ENCODE data around the gene STOML1. TPM values are rescaled to one million over a fixed set of nuclear protein-coding genes. Genes with fewer than 3 reads are reported as not detected.

Gene STOML1
- total RNA-seq, result 1 to 10 TPM; 4.4 to 5.5 TPM
- polyA plus RNA-seq (2013, experiment 1 of 2), result 7.9 TPM
- 6.8 TPM for polyA plus RNA-seq (2013, experiment 2 of 2)
- long read RNA-seq, experiment 1, partial matches to known transcripts, result 1 of 2 reads
- long read RNA-seq, experiment 1, other reads (novel, unspliced or antisense), result 0 of 2 reads
- long read RNA-seq, experiment 2, full-length matches to known transcripts, result 10 of 13 reads
- long read RNA-seq, experiment 2, partial matches to known transcripts, result 0 of 13 reads
- long read RNA-seq, experiment 2, other reads (novel, unspliced or antisense), result 3 of 13 reads
- long read RNA-seq, experiment 3, full-length matches to known transcripts, result 15 of 22 reads
- long read RNA-seq, experiment 3, partial matches to known transcripts, result 0 of 22 reads
- long read RNA-seq, experiment 3, other reads (novel, unspliced or antisense), result 7 of 22 reads
- long read RNA-seq, experiment 4, full-length matches to known transcripts, result 4 of 6 reads
- long read RNA-seq, experiment 4, partial matches to known transcripts, result 0 of 6 reads
- long read RNA-seq, experiment 4, other reads (novel, unspliced or antisense), result 2 of 6 reads

GRCh38 chr15:73991726-73992593, at the start of gene STOML1:
Gene STOML1 (minus strand): TSS chr15:73992295. CDS start chr15:73992223, 72 bp downstream.
- peaks cover 9% of the 10 kb centered on the region for H3K4me1 Mint-ChIP-seq
- no peak within 1 kb of the TSS for H3K27ac ChIP-seq (ENCODE audit: low read depth, low read length)
- H3K27ac Mint-ChIP-seq, result no peak within 1 kb of the TSS
- H3K9me3 Mint-ChIP-seq, result no peaks in the 10 kb centered on the region
- no peaks in the 10 kb centered on the region for H3K27me3 ChIP-seq (ENCODE audit: control insufficient read depth, insufficient read depth, low read length, poor library complexity, severe bottlenecking)
- H3K27me3 Mint-ChIP-seq (ENCODE audit: insufficient read depth), result peaks cover 7% of the 10 kb centered on the region
- no peaks in the 10 kb centered on the region for H3K36me3 ChIP-seq (ENCODE audit: control insufficient read depth, insufficient read depth, low read length)
- 3% methylated on average over 13 to 72 of the region's 72 CpGs for WGBS, 2 experiments (ENCODE audit: insufficient coverage in 1 of 2, insufficient read length in 1 of 2)
- peak within 1 kb of the TSS; percentile 88 for H3K4me3 ChIP-seq (ENCODE audit: low read length)
- peak within 1 kb of the TSS; percentile 64 for H3K4me3 Mint-ChIP-seq
- TF ChIP-seq CTCF (conservative IDR thresholded peaks at IDR 0.05), result peak; percentile 95
- DNase-seq, result peak; percentile 99
- H3K9me3 ChIP-seq (ENCODE audit: control insufficient read depth, low read length), result no peaks in the 10 kb centered on the region
- H3K9ac ChIP-seq (ENCODE audit: extremely low read depth, low read length, poor library complexity, severe bottlenecking), result no peak within 1 kb of the TSS
- no peaks in the 10 kb centered on the region for H3K36me3 Mint-ChIP-seq (ENCODE audit: low read depth)
- H3K4me1 ChIP-seq (ENCODE audit: control insufficient read depth, insufficient read depth, low read length), result no peaks in the 10 kb centered on the region

GRCh38 chr15:74041311-74041756, 49.2 kb upstream of the STOML1 start:
- WGBS, 2 experiments (ENCODE audit: insufficient coverage in 1 of 2, insufficient read length in 1 of 2), result 92 to 97% methylated on average over 8 to 10 of the region's 10 CpGs
- no peaks in the 10 kb centered on the region for H3K36me3 Mint-ChIP-seq (ENCODE audit: low read depth)
- H3K27me3 Mint-ChIP-seq (ENCODE audit: insufficient read depth), result peaks cover 3% of the 10 kb centered on the region

More at GRCh38 chr15:74041311-74041756, 49.2 kb upstream of the STOML1 start:
- Histone ChIP-seq H3K9ac (ENCODE audit: extremely low read depth, low read length, poor library complexity, severe bottlenecking) (no peak overlapping the region), H3K27me3 (ENCODE audit: control insufficient read depth, insufficient read depth, low read length, poor library complexity, severe bottlenecking) (no peaks in the 10 kb centered on the region), H3K36me3 (ENCODE audit: control insufficient read depth, insufficient read depth, low read length) (no peaks in the 10 kb centered on the region), H3K4me3 (ENCODE audit: low read length) (no peak overlapping the region), H3K9me3 (ENCODE audit: control insufficient read depth, low read length) (no peaks in the 10 kb centered on the region), H3K27ac (ENCODE audit: low read depth, low read length) (no peak overlapping the region), H3K4me1 (ENCODE audit: control insufficient read depth, insufficient read depth, low read length) (no peaks in the 10 kb centered on the region)
- Mint-ChIP-seq H3K27ac (no peak overlapping the region), H3K9me3 (no peaks in the 10 kb centered on the region), H3K4me3 (no peak overlapping the region), H3K4me1 (peaks cover 6% of the 10 kb centered on the region)
- TF ChIP-seq CTCF (conservative IDR thresholded peaks at IDR 0.05), result no peak
- peak; percentile 30 for DNase-seq

Data from endodermal cell (in vitro differentiated cells).